Measurements from ENCODE around the gene CYP3A5.
"Not testable (repeated sequence)": the region's sequence is repeated elsewhere in the genome, so short reads cannot be mapped to it uniquely, and the experiment has no call there.

DNA sequence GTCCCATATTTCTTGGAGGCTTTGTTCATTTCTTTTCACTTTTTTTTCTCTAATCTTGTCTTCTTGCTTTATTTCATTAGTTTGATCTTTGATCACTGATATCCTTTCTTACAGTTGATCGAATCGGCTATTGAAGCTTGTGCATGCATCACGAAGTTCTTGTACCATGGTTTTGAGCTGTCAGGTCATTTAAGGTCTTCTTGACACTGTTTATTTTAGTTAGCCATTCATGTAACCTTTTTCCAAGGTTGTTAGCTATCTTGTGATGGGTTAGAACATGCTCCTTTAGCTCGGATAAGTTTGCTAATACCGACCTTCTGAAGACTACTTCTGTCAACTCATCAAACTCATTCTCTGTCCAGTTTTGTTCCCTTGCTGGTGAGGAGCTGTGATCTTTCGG lies 12.8 kb upstream of the CYP3A5 start:
- not testable (repeated sequence) for TF ChIP-seq CTCF (IDR thresholded peaks at IDR 0.05; ENCODE audit: control extremely low read depth in 1 of 3, insufficient read depth in 1 of 3, low read depth in 1 of 3, low read length in 3 of 3); JUND (IDR thresholded peaks at IDR 0.05; ENCODE audit: low read length); EZH2 (IDR thresholded peaks at IDR 0.05; ENCODE audit: low read depth, low read length, severe bottlenecking); RXRA (IDR thresholded peaks at IDR 0.05; ENCODE audit: insufficient read depth, low read depth, low read length); POLR2A (IDR thresholded peaks at IDR 0.05; ENCODE audit: control extremely low read depth in 1 of 2, low read depth in 2 of 2, low read length in 2 of 2)

Measured in H1 (cell line).